GM21381 (cell line): Measurements from ENCODE around the gene KRT77.
"Not testable (repeated sequence)": the region's sequence is repeated elsewhere in the genome, so short reads cannot be mapped to it uniquely, and the experiment has no call there.

Source experiments
- ATAC-seq: cut with Tn5 transposase; IDR thresholded peaks from one replicate; pipeline ENCODE4 v1.9.1; 2021; ENCODE audit warnings: mild to moderate bottlenecking, moderate library complexity; ENCODE audit not compliant: unreplicated experiment

KRT77 gene

GRCh38 chr12:52679875-52680274 lies 23.4 kb downstream of the KRT77 start:
- ATAC-seq: no peak

GRCh38 chr12:52677671-52678070 lies 25.7 kb downstream of the KRT77 start:
- no peak for ATAC-seq

GRCh38 chr12:52677126-52677525 lies 26.2 kb downstream of the KRT77 start:
- no peak for ATAC-seq

GRCh38 chr12:52676163-52676562 lies 27.2 kb downstream of the KRT77 start:
- ATAC-seq: no peak

- ATAC-seq: no peak
Observed at GRCh38 chr12:52675301-52675701, 28.0 kb downstream of the KRT77 start.

GRCh38 chr12:52674433-52674775 lies 28.9 kb downstream of the KRT77 start:
- no peak for ATAC-seq

- ATAC-seq: no peak
Observed at GRCh38 chr12:52673713-52674432, 29.5 kb downstream of the KRT77 start.

GRCh38 chr12:52673217-52673616 lies 30.1 kb downstream of the KRT77 start:
- no peak for ATAC-seq

GRCh38 chr12:52672321-52672933 lies 30.9 kb downstream of the KRT77 start:
- no peak for ATAC-seq

- no peak for ATAC-seq
Observed at GRCh38 chr12:52670961-52671360, 32.4 kb downstream of the KRT77 start.

- ATAC-seq: no peak
Observed at GRCh38 chr12:52670506-52670905, 32.8 kb downstream of the KRT77 start.

- ATAC-seq: not testable (repeated sequence)
Observed at GRCh38 chr12:52669941-52670340, 33.4 kb downstream of the KRT77 start.

- no peak for ATAC-seq
Observed at GRCh38 chr12:52669426-52669825, 33.9 kb downstream of the KRT77 start.

- ATAC-seq: no peak
Observed at GRCh38 chr12:52667931-52668330, 35.4 kb downstream of the KRT77 start.

- no peak for ATAC-seq
Observed at GRCh38 chr12:52667509-52667908, 35.8 kb downstream of the KRT77 start.

- ATAC-seq: no peak
Observed at GRCh38 chr12:52666471-52666870, 36.9 kb downstream of the KRT77 start.

GRCh38 chr12:52663420-52663819 lies 39.9 kb downstream of the KRT77 start:
- ATAC-seq: no peak

GRCh38 chr12:52662918-52663229 lies 40.5 kb downstream of the KRT77 start:
- no peak for ATAC-seq

GRCh38 chr12:52662093-52662917 lies 41.0 kb downstream of the KRT77 start:
- ATAC-seq: no peak

GRCh38 chr12:52661668-52662067 lies 41.7 kb downstream of the KRT77 start:
- ATAC-seq: no peak

- ATAC-seq: no peak
Observed at GRCh38 chr12:52660934-52661499, 42.3 kb downstream of the KRT77 start.

- no peak for ATAC-seq
Observed at GRCh38 chr12:52659951-52660350, 43.4 kb downstream of the KRT77 start.
